WTC11 (cell line): ENCODE data around the gene LRRC57. TPM values are rescaled to one million over a fixed set of nuclear protein-coding genes. Genes with fewer than 3 reads are reported as not detected.

ENCODE experiments used
- ATF1 ChIP-seq: sonication (generic); formaldehyde crosslinking; IDR thresholded peaks from 2 replicates; pipeline ENCODE4 v1.8.1; 2023; ENCODE audit warnings: mild to moderate bottlenecking, moderate library complexity, missing genetic modification reagents
- ETV6 ChIP-seq: sonication (generic); formaldehyde crosslinking; IDR thresholded peaks from 2 replicates; pipeline ENCODE4 v1.8.1; 2022; ENCODE audit warnings: mild to moderate bottlenecking, missing genetic modification reagents
- FOXK1 ChIP-seq: sonication (generic); formaldehyde crosslinking; IDR thresholded peaks from 2 replicates; pipeline ENCODE4 v1.8.0; 2022; ENCODE audit warnings: mild to moderate bottlenecking, moderate library complexity, missing genetic modification reagents
- GTF2I ChIP-seq: fragments of 250-450 bp; sonication (Bioruptor Pico); conservative IDR thresholded peaks from 2 replicates; pipeline ENCODE4 v1.4.0; 2021; ENCODE audit warnings: mild to moderate bottlenecking
- IRF2 ChIP-seq: sonication (generic); formaldehyde crosslinking; IDR thresholded peaks from 2 replicates; pipeline ENCODE4 v1.8.0; 2022; ENCODE audit warnings: low read depth, missing genetic modification reagents, borderline replicate concordance
- MXD4 ChIP-seq: fragments of 250-450 bp; sonication (Bioruptor Pico); IDR thresholded peaks from 2 replicates; pipeline ENCODE4 v1.8.0; 2021; ENCODE audit warnings: mild to moderate bottlenecking, moderate library complexity, borderline replicate concordance
- NFE2L1 ChIP-seq: sonication (generic); formaldehyde crosslinking; IDR thresholded peaks from 2 replicates; pipeline ENCODE4 v1.8.1; 2023; ENCODE audit warnings: missing genetic modification reagents
- NFYB ChIP-seq: sonication (generic); formaldehyde crosslinking; conservative IDR thresholded peaks from 2 replicates; pipeline ENCODE4 v1.8.0; 2022; ENCODE audit warnings: low read depth, missing genetic modification reagents
- NR1H2 ChIP-seq: sonication (generic); formaldehyde crosslinking; IDR thresholded peaks from 2 replicates; pipeline ENCODE4 v1.9.0; 2021; ENCODE audit warnings: mild to moderate bottlenecking, moderate library complexity, missing genetic modification reagents
- SP1 ChIP-seq: sonication (generic); formaldehyde crosslinking; conservative IDR thresholded peaks from 2 replicates; pipeline ENCODE4 v1.8.1; 2022; ENCODE audit warnings: missing genetic modification reagents
- TEAD1 ChIP-seq: sonication (generic); formaldehyde crosslinking; IDR thresholded peaks from 2 replicates; pipeline ENCODE4 v1.8.0; 2022; ENCODE audit warnings: mild to moderate bottlenecking, missing genetic modification reagents
- TP53 ChIP-seq: sonication (generic); formaldehyde crosslinking; IDR thresholded peaks from 2 replicates; pipeline ENCODE4 v1.8.1; 2023; ENCODE audit warnings: mild to moderate bottlenecking, missing genetic modification reagents
- ZBTB21 ChIP-seq: sonication (generic); formaldehyde crosslinking; IDR thresholded peaks from 2 replicates; pipeline ENCODE4 v1.8.1; 2023; ENCODE audit warnings: mild to moderate bottlenecking, missing genetic modification reagents, borderline replicate concordance
- ZNF138 ChIP-seq: sonication (generic); formaldehyde crosslinking; conservative IDR thresholded peaks from 2 replicates; pipeline ENCODE4 v1.8.1; 2022; ENCODE audit warnings: mild to moderate bottlenecking, moderate library complexity, missing genetic modification reagents
- ZNF219 ChIP-seq: sonication (generic); formaldehyde crosslinking; IDR thresholded peaks from 2 replicates; pipeline ENCODE4 v1.8.0; 2023; ENCODE audit warnings: missing genetic modification reagents, mild to moderate bottlenecking, borderline replicate concordance
- ZNF232 ChIP-seq: sonication (generic); formaldehyde crosslinking; IDR thresholded peaks from 2 replicates; pipeline ENCODE4 v1.8.0; 2022; ENCODE audit warnings: mild to moderate bottlenecking, missing genetic modification reagents
- total RNA-seq: library from RNA; stranded (reverse); gene quantifications from 3 replicates; pipeline ENCODE4 v1.2.3, GENCODE V29; 2021
- TF ChIP-seq, protein P1 (sequence below): sonication (generic); formaldehyde crosslinking; IDR thresholded peaks from 2 replicates; pipeline ENCODE4 v1.8.0; 2023; ENCODE audit warnings: missing genetic modification reagents, mild to moderate bottlenecking, borderline replicate concordance
- TF ChIP-seq, protein P2 (sequence below): sonication (generic); formaldehyde crosslinking; IDR thresholded peaks from 2 replicates; pipeline ENCODE4 v1.8.1; 2023; ENCODE audit warnings: mild to moderate bottlenecking, missing genetic modification reagents
- TF ChIP-seq, protein P3 (sequence below): sonication (generic); formaldehyde crosslinking; IDR thresholded peaks from 2 replicates; pipeline ENCODE4 v1.8.1; 2022; ENCODE audit warnings: low read depth, mild to moderate bottlenecking, moderate library complexity, missing genetic modification reagents, borderline replicate concordance
- TF ChIP-seq, protein P4 (sequence below): sonication (generic); formaldehyde crosslinking; conservative IDR thresholded peaks from 2 replicates; pipeline ENCODE4 v1.8.1; 2022; ENCODE audit warnings: mild to moderate bottlenecking, missing genetic modification reagents
- TF ChIP-seq, protein P5 (sequence below): sonication (generic); formaldehyde crosslinking; IDR thresholded peaks from 2 replicates; pipeline ENCODE4 v1.8.0; 2022; ENCODE audit warnings: mild to moderate bottlenecking, missing genetic modification reagents
- TF ChIP-seq, protein P6 (sequence below): sonication (generic); formaldehyde crosslinking; IDR thresholded peaks from 2 replicates; pipeline ENCODE4 v1.8.1; 2023; ENCODE audit warnings: mild to moderate bottlenecking, missing genetic modification reagents
- TF ChIP-seq, protein P7 (sequence below): sonication (generic); formaldehyde crosslinking; IDR thresholded peaks from 2 replicates; pipeline ENCODE4 v1.8.1; 2023; ENCODE audit warnings: mild to moderate bottlenecking, missing genetic modification reagents, borderline replicate concordance
- TF ChIP-seq, protein P8 (sequence below): fragments of 250-450 bp; sonication (Bioruptor Pico); IDR thresholded peaks from 2 replicates; pipeline ENCODE4 v1.9.0; 2021; ENCODE audit warnings: mild to moderate bottlenecking

Gene LRRC57
- total RNA-seq, 1 experiment from 2014 or later = 13.3 TPM

DNA sequence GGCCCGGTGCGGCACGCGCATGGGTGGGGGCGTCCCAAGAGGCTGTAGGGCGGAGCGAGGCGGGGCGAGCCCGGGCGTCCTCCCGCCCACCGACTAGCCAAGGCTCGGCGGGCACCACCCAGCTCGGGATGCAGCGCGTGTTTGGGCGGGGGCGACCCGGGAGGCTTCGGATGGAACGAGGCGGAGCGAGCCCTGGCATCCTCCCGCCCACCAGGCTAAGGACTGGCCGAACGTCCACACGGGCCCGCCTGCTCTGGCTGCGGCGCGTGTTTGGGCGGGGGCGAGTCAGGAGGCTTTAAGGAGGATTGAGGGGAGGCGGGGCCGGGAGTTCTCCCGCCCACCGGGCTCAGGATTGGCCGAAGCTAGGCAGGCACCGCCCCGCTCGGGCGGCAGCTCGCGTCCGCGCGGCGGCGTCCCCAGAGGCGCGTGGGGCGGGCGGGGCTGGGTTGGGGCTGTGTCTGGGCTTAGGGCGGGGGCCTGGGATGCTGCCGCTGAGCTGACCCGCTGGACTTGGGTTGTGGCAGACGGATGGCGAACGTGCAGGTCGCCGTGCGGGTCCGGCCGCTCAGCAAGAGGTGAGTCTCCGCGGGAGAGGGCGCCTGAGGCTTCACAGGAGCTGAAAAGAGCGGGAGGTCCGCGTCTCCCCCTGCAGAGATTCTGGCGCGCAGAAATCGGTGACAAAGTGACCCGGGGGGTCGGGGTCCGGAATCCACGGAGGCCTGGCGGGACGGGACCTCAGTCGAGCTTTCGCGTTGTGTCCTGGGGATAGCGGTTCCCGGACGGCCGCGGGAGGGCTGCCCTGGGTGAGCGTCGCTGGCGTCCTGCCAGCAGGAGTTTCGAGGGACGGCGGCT lies 26.8 kb upstream of the LRRC57 start, which contains the start of gene STARD9 (continued):
- TF ChIP-seq, protein P1, sequence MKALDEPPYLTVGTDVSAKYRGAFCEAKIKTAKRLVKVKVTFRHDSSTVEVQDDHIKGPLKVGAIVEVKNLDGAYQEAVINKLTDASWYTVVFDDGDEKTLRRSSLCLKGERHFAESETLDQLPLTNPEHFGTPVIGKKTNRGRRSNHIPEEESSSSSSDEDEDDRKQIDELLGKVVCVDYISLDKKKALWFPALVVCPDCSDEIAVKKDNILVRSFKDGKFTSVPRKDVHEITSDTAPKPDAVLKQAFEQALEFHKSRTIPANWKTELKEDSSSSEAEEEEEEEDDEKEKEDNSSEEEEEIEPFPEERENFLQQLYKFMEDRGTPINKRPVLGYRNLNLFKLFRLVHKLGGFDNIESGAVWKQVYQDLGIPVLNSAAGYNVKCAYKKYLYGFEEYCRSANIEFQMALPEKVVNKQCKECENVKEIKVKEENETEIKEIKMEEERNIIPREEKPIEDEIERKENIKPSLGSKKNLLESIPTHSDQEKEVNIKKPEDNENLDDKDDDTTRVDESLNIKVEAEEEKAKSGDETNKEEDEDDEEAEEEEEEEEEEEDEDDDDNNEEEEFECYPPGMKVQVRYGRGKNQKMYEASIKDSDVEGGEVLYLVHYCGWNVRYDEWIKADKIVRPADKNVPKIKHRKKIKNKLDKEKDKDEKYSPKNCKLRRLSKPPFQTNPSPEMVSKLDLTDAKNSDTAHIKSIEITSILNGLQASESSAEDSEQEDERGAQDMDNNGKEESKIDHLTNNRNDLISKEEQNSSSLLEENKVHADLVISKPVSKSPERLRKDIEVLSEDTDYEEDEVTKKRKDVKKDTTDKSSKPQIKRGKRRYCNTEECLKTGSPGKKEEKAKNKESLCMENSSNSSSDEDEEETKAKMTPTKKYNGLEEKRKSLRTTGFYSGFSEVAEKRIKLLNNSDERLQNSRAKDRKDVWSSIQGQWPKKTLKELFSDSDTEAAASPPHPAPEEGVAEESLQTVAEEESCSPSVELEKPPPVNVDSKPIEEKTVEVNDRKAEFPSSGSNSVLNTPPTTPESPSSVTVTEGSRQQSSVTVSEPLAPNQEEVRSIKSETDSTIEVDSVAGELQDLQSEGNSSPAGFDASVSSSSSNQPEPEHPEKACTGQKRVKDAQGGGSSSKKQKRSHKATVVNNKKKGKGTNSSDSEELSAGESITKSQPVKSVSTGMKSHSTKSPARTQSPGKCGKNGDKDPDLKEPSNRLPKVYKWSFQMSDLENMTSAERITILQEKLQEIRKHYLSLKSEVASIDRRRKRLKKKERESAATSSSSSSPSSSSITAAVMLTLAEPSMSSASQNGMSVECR (CRISPR knock-in tag) = 0 out of 2 replicates have a peak, but pooled peaks have one; percentile 24
- TF ChIP-seq ATF1 (CRISPR knock-in tag) (no peak), ZNF138 (CRISPR knock-in tag) (no peak), MXD4 (CRISPR knock-in tag) (no peak), ZNF232 (peak; percentile 91), NFE2L1 (no peak; the same call in 1 of the 2 replicates), NR1H2 (CRISPR knock-in tag) (no peak), ZNF219 (CRISPR knock-in tag) (0 out of 2 replicates have a peak, but pooled peaks have one; percentile 31), TP53 (CRISPR knock-in tag) (peak; percentile 84; the same call in 1 of the 2 replicates), SP1 (CRISPR knock-in tag) (peak; percentile 92), ETV6 (CRISPR knock-in tag) (peak; percentile 85), TEAD1 (CRISPR knock-in tag) (peak; percentile 88), ZBTB21 (CRISPR knock-in tag) (no peak; the same call in 1 of the 2 replicates), NFYB (CRISPR knock-in tag) (no peak; the same call in 1 of the 2 replicates), IRF2 (no peak), GTF2I (CRISPR knock-in tag) (no peak), FOXK1 (CRISPR knock-in tag) (peak; percentile 83; the same call in 1 of the 2 replicates)
- TF ChIP-seq, protein P2, sequence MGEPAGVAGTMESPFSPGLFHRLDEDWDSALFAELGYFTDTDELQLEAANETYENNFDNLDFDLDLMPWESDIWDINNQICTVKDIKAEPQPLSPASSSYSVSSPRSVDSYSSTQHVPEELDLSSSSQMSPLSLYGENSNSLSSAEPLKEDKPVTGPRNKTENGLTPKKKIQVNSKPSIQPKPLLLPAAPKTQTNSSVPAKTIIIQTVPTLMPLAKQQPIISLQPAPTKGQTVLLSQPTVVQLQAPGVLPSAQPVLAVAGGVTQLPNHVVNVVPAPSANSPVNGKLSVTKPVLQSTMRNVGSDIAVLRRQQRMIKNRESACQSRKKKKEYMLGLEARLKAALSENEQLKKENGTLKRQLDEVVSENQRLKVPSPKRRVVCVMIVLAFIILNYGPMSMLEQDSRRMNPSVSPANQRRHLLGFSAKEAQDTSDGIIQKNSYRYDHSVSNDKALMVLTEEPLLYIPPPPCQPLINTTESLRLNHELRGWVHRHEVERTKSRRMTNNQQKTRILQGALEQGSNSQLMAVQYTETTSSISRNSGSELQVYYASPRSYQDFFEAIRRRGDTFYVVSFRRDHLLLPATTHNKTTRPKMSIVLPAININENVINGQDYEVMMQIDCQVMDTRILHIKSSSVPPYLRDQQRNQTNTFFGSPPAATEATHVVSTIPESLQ (CRISPR knock-in tag) = no peak
- TF ChIP-seq, protein P3, sequence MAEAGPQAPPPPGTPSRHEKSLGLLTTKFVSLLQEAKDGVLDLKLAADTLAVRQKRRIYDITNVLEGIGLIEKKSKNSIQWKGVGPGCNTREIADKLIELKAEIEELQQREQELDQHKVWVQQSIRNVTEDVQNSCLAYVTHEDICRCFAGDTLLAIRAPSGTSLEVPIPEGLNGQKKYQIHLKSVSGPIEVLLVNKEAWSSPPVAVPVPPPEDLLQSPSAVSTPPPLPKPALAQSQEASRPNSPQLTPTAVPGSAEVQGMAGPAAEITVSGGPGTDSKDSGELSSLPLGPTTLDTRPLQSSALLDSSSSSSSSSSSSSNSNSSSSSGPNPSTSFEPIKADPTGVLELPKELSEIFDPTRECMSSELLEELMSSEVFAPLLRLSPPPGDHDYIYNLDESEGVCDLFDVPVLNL = no peak
- TF ChIP-seq, protein P4, sequence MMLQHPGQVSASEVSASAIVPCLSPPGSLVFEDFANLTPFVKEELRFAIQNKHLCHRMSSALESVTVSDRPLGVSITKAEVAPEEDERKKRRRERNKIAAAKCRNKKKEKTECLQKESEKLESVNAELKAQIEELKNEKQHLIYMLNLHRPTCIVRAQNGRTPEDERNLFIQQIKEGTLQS (CRISPR knock-in tag) = peak; percentile 60; the same call in 1 of the 2 replicates
- TF ChIP-seq, protein P5, sequence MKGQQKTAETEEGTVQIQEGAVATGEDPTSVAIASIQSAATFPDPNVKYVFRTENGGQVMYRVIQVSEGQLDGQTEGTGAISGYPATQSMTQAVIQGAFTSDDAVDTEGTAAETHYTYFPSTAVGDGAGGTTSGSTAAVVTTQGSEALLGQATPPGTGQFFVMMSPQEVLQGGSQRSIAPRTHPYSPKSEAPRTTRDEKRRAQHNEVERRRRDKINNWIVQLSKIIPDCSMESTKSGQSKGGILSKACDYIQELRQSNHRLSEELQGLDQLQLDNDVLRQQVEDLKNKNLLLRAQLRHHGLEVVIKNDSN (CRISPR knock-in tag) = 0 out of 2 replicates have a peak, but pooled peaks have one; percentile 14
- TF ChIP-seq, protein P6, sequence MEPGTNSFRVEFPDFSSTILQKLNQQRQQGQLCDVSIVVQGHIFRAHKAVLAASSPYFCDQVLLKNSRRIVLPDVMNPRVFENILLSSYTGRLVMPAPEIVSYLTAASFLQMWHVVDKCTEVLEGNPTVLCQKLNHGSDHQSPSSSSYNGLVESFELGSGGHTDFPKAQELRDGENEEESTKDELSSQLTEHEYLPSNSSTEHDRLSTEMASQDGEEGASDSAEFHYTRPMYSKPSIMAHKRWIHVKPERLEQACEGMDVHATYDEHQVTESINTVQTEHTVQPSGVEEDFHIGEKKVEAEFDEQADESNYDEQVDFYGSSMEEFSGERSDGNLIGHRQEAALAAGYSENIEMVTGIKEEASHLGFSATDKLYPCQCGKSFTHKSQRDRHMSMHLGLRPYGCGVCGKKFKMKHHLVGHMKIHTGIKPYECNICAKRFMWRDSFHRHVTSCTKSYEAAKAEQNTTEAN = no peak
- TF ChIP-seq, protein P7, sequence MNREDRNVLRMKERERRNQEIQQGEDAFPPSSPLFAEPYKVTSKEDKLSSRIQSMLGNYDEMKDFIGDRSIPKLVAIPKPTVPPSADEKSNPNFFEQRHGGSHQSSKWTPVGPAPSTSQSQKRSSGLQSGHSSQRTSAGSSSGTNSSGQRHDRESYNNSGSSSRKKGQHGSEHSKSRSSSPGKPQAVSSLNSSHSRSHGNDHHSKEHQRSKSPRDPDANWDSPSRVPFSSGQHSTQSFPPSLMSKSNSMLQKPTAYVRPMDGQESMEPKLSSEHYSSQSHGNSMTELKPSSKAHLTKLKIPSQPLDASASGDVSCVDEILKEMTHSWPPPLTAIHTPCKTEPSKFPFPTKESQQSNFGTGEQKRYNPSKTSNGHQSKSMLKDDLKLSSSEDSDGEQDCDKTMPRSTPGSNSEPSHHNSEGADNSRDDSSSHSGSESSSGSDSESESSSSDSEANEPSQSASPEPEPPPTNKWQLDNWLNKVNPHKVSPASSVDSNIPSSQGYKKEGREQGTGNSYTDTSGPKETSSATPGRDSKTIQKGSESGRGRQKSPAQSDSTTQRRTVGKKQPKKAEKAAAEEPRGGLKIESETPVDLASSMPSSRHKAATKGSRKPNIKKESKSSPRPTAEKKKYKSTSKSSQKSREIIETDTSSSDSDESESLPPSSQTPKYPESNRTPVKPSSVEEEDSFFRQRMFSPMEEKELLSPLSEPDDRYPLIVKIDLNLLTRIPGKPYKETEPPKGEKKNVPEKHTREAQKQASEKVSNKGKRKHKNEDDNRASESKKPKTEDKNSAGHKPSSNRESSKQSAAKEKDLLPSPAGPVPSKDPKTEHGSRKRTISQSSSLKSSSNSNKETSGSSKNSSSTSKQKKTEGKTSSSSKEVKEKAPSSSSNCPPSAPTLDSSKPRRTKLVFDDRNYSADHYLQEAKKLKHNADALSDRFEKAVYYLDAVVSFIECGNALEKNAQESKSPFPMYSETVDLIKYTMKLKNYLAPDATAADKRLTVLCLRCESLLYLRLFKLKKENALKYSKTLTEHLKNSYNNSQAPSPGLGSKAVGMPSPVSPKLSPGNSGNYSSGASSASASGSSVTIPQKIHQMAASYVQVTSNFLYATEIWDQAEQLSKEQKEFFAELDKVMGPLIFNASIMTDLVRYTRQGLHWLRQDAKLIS = no peak
- TF ChIP-seq, protein P8, sequence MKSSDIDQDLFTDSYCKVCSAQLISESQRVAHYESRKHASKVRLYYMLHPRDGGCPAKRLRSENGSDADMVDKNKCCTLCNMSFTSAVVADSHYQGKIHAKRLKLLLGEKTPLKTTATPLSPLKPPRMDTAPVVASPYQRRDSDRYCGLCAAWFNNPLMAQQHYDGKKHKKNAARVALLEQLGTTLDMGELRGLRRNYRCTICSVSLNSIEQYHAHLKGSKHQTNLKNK (CRISPR knock-in tag) = no peak
